ENCODE measurements around the gene PUM1.

DNA sequence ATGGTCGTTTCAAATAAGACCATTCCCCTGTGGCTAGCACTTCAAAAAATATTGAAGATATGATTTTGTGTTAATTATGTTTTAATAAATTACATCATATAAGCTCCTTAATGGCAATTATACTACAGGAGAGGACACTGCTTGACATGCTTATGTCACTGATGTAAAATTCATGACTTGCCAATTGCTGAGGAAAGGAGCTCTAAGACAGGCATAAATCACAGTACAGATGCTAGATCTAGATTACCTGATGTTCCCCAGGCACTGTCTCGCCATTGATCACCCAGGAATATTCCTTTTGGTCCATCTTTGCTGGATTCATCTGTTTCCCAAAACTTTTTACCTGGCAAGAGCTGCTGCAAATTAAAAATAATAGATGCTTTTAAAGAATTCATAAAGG, 58.8 kb downstream of the PUM1 start:
- TF ChIP-seq, protein P1, sequence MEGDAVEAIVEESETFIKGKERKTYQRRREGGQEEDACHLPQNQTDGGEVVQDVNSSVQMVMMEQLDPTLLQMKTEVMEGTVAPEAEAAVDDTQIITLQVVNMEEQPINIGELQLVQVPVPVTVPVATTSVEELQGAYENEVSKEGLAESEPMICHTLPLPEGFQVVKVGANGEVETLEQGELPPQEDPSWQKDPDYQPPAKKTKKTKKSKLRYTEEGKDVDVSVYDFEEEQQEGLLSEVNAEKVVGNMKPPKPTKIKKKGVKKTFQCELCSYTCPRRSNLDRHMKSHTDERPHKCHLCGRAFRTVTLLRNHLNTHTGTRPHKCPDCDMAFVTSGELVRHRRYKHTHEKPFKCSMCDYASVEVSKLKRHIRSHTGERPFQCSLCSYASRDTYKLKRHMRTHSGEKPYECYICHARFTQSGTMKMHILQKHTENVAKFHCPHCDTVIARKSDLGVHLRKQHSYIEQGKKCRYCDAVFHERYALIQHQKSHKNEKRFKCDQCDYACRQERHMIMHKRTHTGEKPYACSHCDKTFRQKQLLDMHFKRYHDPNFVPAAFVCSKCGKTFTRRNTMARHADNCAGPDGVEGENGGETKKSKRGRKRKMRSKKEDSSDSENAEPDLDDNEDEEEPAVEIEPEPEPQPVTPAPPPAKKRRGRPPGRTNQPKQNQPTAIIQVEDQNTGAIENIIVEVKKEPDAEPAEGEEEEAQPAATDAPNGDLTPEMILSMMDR (IDR thresholded peaks at IDR 0.05) = no peak
- no peak for TF ChIP-seq POLR2A (IDR thresholded peaks at IDR 0.05)

Measured in adrenal gland (tissue), 5 donors.